ENCODE results near the gene POC1B.

DNA sequence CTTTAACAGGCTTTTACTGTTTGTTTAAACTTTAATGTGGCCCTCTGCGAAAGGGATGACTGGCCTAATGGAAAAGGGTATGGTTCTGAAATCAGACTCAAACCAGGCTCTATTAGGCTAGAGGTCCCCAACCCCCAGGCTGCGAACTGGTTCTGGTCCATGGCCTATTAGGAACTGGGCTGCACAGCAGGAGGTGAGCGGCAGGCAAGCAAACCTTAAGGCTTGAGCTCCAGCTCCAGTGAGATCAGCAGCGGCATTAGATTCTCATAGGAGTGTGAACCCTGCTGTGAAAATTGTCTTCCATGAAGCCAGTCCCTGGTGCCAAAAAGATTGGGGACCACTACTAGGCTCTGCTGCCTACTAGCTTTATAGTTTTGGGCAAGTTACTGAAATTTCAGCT is 12.3 kb downstream of the POC1B start:
- TF ChIP-seq, protein P1, sequence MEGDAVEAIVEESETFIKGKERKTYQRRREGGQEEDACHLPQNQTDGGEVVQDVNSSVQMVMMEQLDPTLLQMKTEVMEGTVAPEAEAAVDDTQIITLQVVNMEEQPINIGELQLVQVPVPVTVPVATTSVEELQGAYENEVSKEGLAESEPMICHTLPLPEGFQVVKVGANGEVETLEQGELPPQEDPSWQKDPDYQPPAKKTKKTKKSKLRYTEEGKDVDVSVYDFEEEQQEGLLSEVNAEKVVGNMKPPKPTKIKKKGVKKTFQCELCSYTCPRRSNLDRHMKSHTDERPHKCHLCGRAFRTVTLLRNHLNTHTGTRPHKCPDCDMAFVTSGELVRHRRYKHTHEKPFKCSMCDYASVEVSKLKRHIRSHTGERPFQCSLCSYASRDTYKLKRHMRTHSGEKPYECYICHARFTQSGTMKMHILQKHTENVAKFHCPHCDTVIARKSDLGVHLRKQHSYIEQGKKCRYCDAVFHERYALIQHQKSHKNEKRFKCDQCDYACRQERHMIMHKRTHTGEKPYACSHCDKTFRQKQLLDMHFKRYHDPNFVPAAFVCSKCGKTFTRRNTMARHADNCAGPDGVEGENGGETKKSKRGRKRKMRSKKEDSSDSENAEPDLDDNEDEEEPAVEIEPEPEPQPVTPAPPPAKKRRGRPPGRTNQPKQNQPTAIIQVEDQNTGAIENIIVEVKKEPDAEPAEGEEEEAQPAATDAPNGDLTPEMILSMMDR (IDR thresholded peaks at IDR 0.05), result no peak
- TF ChIP-seq EP300 (IDR thresholded peaks at IDR 0.05), result no peak
